ENCODE data around the gene CHST12. TPM values are rescaled to one million over a fixed set of nuclear protein-coding genes. Genes with fewer than 3 reads are reported as not detected.

CHST12 gene
- total RNA-seq: 10 to 100 TPM; 16.6 to 19.5 (median 19.4) TPM
- 17.9 TPM for polyA plus RNA-seq
- long read RNA-seq, donor 1, full-length matches to known transcripts: 55 of 93 reads
- long read RNA-seq, donor 1, partial matches to known transcripts: 12 of 93 reads
- long read RNA-seq, donor 1, other reads (novel, unspliced or antisense): 26 of 93 reads
- long read RNA-seq, donor 2, full-length matches to known transcripts: 28 of 38 reads
- long read RNA-seq, donor 2, partial matches to known transcripts: 8 of 38 reads
- long read RNA-seq, donor 2, other reads (novel, unspliced or antisense): 2 of 38 reads
- long read RNA-seq, donor 3, full-length matches to known transcripts: 101 of 163 reads
- long read RNA-seq, donor 3, partial matches to known transcripts: 11 of 163 reads
- long read RNA-seq, donor 3, other reads (novel, unspliced or antisense): 51 of 163 reads
- long read RNA-seq, donor 4, full-length matches to known transcripts: 40 of 56 reads
- long read RNA-seq, donor 4, partial matches to known transcripts: 6 of 56 reads
- long read RNA-seq, donor 4, other reads (novel, unspliced or antisense): 10 of 56 reads

DNA sequence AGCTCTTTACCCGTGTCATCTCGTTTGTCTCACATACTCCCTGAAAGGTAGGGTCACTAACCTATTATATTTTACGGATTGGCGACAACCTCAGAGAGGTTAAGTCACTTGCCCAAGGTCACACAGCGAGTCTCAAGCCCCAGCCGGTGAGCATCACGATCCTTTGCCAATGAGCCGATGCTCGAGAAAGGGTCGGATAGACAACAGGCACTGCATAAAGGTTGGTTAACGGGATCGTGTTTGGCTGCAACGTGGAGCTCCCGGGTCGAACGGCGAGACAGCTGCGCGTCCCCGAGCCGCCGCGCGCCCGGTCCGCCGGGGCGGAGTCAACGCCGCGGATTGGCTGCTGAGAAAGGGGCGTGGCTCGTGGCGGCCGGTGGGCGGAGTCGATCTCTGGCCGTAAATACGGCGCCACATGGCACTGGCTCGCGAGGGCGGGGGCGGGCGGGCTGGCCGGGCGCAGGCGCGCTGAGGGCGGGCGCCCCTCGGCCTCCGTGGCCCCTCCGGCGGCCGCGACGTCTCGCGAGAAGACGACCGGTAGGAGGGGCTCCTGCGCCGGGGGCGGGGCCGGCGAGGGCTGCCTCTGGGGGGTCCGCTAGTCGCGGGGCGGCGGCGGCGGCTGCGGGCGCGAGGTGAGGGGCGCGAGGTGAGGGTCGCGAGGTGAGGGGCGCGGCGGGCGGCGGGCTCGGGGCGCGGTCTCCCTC is at the start of gene CHST12:
Gene CHST12 (plus strand): TSS at position 598 of the 704 bp plus-strand sequence. CDS start 29,029 bp downstream, outside the sequence.
- no peaks in the 10 kb centered on the region for H3K9me3 ChIP-seq (ENCODE audit: control insufficient read depth, low read length)
- intact Hi-C loops (cut with DNase I): no loop called here
- H3K27me3 ChIP-seq (ENCODE audit: control insufficient read depth, insufficient read depth): no peaks in the 10 kb centered on the region
- peak; percentile 95 to 98 (median 98) for DNase-seq
- peak; percentile 84 to 86 for ATAC-seq
- peaks cover 12% of the 10 kb centered on the region for H3K4me1 ChIP-seq (ENCODE audit: control insufficient read depth, insufficient read depth, low read length)
- H3K27ac ChIP-seq (ENCODE audit: low read length): peak within 1 kb of the TSS; percentile 53
- H3K4me3 ChIP-seq (ENCODE audit: low read length): peak within 1 kb of the TSS; percentile 93
- WGBS: 1% methylated on average over 89 of the region's 89 CpGs

DNA sequence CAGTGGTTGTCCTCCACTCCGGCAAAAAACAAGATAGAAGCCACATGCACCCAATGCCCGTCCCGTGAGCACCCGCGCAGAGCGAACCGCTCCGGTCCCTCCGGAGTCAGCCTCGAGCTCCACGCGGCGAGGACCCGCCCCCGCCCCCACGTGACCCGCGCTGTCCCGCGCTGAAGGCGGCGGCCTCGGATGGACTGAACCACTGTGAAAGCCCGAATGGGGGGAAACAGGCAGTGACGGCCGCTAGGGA is 49.5 kb upstream of the CHST12 start:
- ATAC-seq (peak; percentile 92 to 93), DNase-seq (peak; percentile 89 to 96 (median 96))
- intact Hi-C loops (cut with DNase I): loop anchor here in 1 of 4 donors (10.0 kb wide), 1 partner anchor 779 kb away; the partner anchor contains the start of gene PSMG3
- Histone ChIP-seq H3K9me3 (ENCODE audit: control insufficient read depth, low read length) (no peaks in the 10 kb centered on the region), H3K4me3 (ENCODE audit: low read length) (peak overlapping the region; percentile 79), H3K4me1 (ENCODE audit: control insufficient read depth, insufficient read depth, low read length) (peaks cover 3% of the 10 kb centered on the region), H3K27ac (ENCODE audit: low read length) (peak overlapping the region; percentile 98), H3K27me3 (ENCODE audit: control insufficient read depth, insufficient read depth) (no peaks in the 10 kb centered on the region)
- under 1% methylated on average over 26 of the region's 26 CpGs for WGBS

DNA sequence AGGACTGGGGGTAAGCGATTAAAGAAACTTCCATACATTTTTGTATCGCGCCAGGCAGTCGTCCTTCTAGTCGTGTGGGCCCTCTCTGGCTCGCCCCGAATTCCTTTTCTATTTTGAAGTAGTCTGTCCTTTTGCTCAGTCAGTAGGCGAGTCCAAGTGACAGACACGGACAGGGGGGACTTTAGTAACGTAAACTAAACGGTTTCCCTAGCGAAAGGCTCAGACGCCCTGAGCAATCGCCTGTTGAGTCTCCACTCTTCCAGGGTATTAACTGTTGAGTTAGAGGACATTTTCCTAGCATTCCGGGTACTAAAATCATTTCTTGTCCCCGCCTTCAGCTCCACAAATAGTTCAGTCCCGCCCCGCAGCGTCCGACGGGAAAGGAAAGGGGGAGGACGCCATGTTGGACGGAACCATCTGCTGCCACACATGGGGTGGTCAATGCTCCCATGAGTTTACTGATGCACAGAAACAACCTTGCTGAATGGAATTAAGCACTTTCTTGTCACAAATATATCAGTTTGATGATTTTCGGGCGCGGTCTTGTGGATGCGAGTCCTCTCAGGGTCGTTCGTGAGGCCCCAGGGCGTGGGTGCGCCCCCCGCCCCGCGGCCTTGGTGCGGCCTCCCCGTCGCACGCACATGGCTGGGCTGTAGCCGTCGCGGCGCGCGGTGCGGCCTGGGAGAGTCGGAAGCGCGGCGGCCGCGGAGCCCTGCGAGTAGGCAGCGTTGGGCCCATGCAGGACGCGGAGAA is 49.0 kb upstream of the CHST12 start, which contains the start of gene EIF3B:
Gene EIF3B (plus strand): TSS at position 642 of the 753 bp plus-strand sequence. CDS start 95 bp downstream, at position 737.
- no peaks in the 10 kb centered on the region for H3K9me3 ChIP-seq (ENCODE audit: control insufficient read depth, low read length)
- intact Hi-C loops (cut with DNase I): loop anchor here in 1 of 4 donors (10.0 kb wide), 1 partner anchor 780 kb away; the partner anchor contains the start of gene PSMG3
- peak within 1 kb of the TSS; percentile 79 for H3K4me3 ChIP-seq (ENCODE audit: low read length)
- H3K27me3 ChIP-seq (ENCODE audit: control insufficient read depth, insufficient read depth): no peaks in the 10 kb centered on the region
- H3K4me1 ChIP-seq (ENCODE audit: control insufficient read depth, insufficient read depth, low read length): peaks cover 6% of the 10 kb centered on the region
- peak within 1 kb of the TSS; percentile 98 for H3K27ac ChIP-seq (ENCODE audit: low read length)
- ATAC-seq (peak; percentile 95 to 96), DNase-seq (peak; percentile 92 to 96 (median 95))
- under 1% methylated on average over 55 of the region's 55 CpGs for WGBS

DNA sequence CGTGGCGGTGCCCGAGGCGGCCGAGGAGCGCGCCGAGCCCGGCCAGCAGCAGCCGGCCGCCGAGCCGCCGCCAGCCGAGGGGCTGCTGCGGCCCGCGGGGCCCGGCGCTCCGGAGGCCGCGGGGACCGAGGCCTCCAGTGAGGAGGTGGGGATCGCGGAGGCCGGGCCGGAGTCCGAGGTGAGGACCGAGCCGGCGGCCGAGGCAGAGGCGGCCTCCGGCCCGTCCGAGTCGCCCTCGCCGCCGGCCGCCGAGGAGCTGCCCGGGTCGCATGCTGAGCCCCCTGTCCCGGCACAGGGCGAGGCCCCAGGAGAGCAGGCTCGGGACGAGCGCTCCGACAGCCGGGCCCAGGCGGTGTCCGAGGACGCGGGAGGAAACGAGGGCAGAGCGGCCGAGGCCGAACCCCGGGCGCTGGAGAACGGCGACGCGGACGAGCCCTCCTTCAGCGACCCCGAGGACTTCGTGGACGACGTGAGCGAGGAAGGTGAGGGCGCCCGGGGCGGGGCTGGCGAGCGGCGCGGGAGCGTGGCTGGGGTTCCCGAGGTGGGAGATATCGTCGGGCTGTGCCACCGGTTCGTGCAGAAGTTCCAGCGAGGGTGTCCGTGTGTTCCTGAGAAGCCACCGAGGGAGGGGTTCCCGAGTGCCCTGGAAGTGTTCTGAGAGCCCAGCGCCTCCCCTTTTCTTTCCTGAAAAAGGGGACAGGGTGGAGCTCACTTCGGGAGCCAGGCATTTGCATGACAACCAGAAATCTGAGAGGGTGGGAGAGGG is 48.3 kb upstream of the CHST12 start:
- no peaks in the 10 kb centered on the region for H3K27me3 ChIP-seq (ENCODE audit: control insufficient read depth, insufficient read depth)
- peak overlapping the region; percentile 79 for H3K4me3 ChIP-seq (ENCODE audit: low read length)
- H3K27ac ChIP-seq (ENCODE audit: low read length): no peak overlapping the region
- DNase-seq (peak; percentile 34 to 73 (median 51)), ATAC-seq (peak in 1 of 2 donors; percentile 1)
- under 1% methylated on average over 92 of the region's 92 CpGs for WGBS
- intact Hi-C loops (cut with DNase I): loop anchor here in 1 of 4 donors (10.0 kb wide), 1 partner anchor 780 kb away; the partner anchor contains the start of gene PSMG3
- H3K4me1 ChIP-seq (ENCODE audit: control insufficient read depth, insufficient read depth, low read length): peaks cover 10% of the 10 kb centered on the region
- H3K9me3 ChIP-seq (ENCODE audit: control insufficient read depth, low read length): no peaks in the 10 kb centered on the region

DNA sequence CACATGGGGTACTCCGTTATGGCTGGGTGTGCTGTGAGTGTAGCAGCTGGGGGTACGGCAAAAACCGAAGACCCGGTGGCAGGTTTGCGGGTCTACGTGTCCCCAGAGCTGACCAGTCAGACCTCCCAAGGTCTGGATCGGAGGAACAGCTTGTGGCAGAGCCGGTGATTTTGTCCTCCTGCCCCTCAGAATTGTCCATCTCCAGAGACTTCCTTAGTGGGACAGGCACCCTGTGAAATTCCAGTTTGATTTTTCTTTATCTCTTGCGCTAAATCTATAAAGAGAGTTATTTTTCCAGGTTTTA is 47.8 kb upstream of the CHST12 start:
- no peak for DNase-seq
- WGBS: 4% methylated on average over 9 of the region's 9 CpGs
- intact Hi-C loops (cut with DNase I): loop anchor here in 1 of 4 donors (10.0 kb wide), 1 partner anchor 781 kb away; the partner anchor contains the start of gene PSMG3
- no peaks in the 10 kb centered on the region for H3K27me3 ChIP-seq (ENCODE audit: control insufficient read depth, insufficient read depth)
- peak overlapping the region; percentile 79 for H3K4me3 ChIP-seq (ENCODE audit: low read length)
- H3K9me3 ChIP-seq (ENCODE audit: control insufficient read depth, low read length): no peaks in the 10 kb centered on the region
- H3K4me1 ChIP-seq (ENCODE audit: control insufficient read depth, insufficient read depth, low read length): peaks cover 10% of the 10 kb centered on the region
- H3K27ac ChIP-seq (ENCODE audit: low read length): no peak overlapping the region
- no peak for ATAC-seq

DNA sequence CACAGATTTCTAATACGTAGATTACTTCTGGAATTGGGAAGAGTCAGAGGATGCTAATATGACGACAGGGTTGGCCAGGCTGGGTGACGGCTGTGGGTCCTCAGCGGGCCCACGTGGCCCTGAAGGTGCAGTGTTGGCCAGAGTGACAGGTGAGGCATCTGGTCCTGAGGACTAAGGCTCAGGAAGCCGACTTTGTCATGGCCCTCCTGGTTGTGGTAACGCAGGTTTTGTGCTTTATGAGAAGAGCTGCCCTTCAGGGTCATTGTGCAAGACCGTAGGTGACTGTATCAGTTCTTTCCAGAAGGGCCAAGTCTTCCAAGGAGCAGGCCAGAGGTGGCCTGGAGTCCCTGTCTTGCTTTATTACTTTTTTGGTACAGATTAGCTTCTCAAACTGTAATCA is 46.2 kb upstream of the CHST12 start:
- Histone ChIP-seq H3K9me3 (ENCODE audit: control insufficient read depth, low read length) (no peaks in the 10 kb centered on the region), H3K4me3 (ENCODE audit: low read length) (no peak overlapping the region), H3K27me3 (ENCODE audit: control insufficient read depth, insufficient read depth) (no peaks in the 10 kb centered on the region), H3K27ac (ENCODE audit: low read length) (no peak overlapping the region), H3K4me1 (ENCODE audit: control insufficient read depth, insufficient read depth, low read length) (peaks cover 10% of the 10 kb centered on the region)
- DNase-seq (no peak), ATAC-seq (no peak)
- intact Hi-C loops (cut with DNase I): loop anchor here in 1 of 4 donors (10.0 kb wide), 1 partner anchor 782 kb away; the partner anchor contains the start of gene PSMG3
- 67% methylated on average over 8 of the region's 8 CpGs for WGBS

DNA sequence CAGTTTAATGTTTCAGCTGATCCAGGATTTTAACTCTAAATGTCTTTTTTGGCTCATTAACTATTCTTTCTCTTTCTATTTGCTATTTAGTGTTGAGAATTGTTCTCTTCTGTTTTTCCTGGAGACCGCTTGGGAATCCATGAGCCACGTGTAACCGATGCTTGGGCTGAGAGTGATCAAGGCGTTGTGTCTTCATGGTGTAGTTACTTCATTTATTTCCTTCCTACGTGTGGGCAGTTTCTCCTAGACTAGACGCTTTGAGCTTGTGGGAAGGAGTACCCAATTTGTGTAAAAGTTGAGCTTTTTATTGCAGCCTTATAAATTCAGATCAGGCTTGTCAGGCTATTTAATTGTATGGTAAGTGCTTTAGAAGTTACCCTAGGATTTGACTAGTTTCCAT is 45.8 kb upstream of the CHST12 start:
- Histone ChIP-seq H3K4me3 (ENCODE audit: low read length) (no peak overlapping the region), H3K27ac (ENCODE audit: low read length) (no peak overlapping the region), H3K9me3 (ENCODE audit: control insufficient read depth, low read length) (no peaks in the 10 kb centered on the region), H3K4me1 (ENCODE audit: control insufficient read depth, insufficient read depth, low read length) (peaks cover 10% of the 10 kb centered on the region), H3K27me3 (ENCODE audit: control insufficient read depth, insufficient read depth) (no peaks in the 10 kb centered on the region)
- no peak for DNase-seq
- intact Hi-C loops (cut with DNase I): loop anchor here in 1 of 4 donors (10.0 kb wide), 1 partner anchor 783 kb away; the partner anchor contains the start of gene PSMG3
- WGBS: 55% methylated on average over 6 of the region's 6 CpGs
- ATAC-seq: no peak

DNA sequence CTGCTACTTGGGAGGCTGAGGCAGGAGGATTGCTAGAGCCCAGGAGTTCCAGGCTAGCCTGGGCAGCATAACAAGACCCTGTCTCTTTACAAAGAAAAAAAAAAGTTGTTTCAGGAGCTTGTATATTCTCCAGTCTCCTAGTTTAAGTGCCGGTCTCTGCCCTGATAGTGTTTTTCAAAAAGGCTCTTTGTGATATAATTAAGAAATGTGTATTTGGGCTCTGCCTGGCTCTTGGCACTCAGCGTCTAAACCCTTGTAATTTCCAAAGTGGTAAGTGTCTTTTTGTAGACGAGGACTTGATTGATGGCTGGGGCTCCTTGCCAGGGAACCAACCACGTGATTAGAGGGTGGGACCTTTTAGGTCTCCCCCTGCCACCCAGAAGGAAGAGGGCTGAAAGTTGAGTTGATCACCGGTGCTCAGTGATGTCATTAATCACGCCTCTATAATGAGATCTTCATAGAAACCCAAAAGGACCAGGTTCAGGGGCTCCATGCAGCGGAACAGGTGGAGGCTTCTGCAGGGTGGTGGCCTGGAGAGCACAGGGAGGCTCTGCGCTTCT is 44.4 kb upstream of the CHST12 start:
- no peaks in the 10 kb centered on the region for H3K27me3 ChIP-seq (ENCODE audit: control insufficient read depth, insufficient read depth)
- intact Hi-C loops (cut with DNase I): loop anchor here in 1 of 4 donors (10.0 kb wide), 1 partner anchor 784 kb away; the partner anchor contains the start of gene PSMG3
- peaks cover 10% of the 10 kb centered on the region for H3K4me1 ChIP-seq (ENCODE audit: control insufficient read depth, insufficient read depth, low read length)
- ATAC-seq (no peak), DNase-seq (no peak)
- 56% methylated on average over 8 of the region's 8 CpGs for WGBS
- no peak overlapping the region for H3K27ac ChIP-seq (ENCODE audit: low read length)
- no peaks in the 10 kb centered on the region for H3K9me3 ChIP-seq (ENCODE audit: control insufficient read depth, low read length)
- no peak overlapping the region for H3K4me3 ChIP-seq (ENCODE audit: low read length)

DNA sequence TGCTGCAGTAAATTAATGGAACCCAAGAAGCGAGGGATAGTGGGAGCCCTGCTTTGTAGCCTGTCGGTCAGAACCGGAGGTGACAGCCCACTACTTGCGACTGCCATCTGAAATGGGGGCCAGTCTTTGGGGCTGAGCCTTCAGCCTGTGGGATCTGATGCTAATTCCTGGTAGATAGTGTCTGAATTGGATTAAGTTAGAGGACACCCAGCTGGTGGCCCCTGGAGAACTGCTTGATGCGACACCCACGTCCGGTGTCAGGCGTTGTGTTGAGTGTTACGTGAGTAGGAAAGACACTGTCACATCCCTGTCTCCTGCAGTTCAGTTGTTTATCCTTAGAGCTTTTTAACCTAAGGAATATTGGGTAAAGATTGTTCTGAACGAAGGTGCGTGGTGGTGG is 43.8 kb upstream of the CHST12 start:
- ATAC-seq: no peak
- WGBS: 69% methylated on average over 11 of the region's 11 CpGs
- Histone ChIP-seq H3K27me3 (ENCODE audit: control insufficient read depth, insufficient read depth) (no peaks in the 10 kb centered on the region), H3K9me3 (ENCODE audit: control insufficient read depth, low read length) (no peaks in the 10 kb centered on the region), H3K27ac (ENCODE audit: low read length) (no peak overlapping the region), H3K4me1 (ENCODE audit: control insufficient read depth, insufficient read depth, low read length) (peaks cover 10% of the 10 kb centered on the region), H3K4me3 (ENCODE audit: low read length) (no peak overlapping the region)
- peak in 1 of 3 donors; percentile 31 for DNase-seq
- intact Hi-C loops (cut with DNase I): loop anchor here in 1 of 4 donors (10.0 kb wide), 1 partner anchor 785 kb away; the partner anchor contains the start of gene PSMG3
